CD8-positive, alpha-beta memory T cell (primary cell): Measurements from ENCODE around the gene NPBWR2. TPM values are rescaled to one million over a fixed set of nuclear protein-coding genes. Genes with fewer than 3 reads are reported as not detected.
"Not testable (repeated sequence)": the region's sequence is repeated elsewhere in the genome, so short reads cannot be mapped to it uniquely, and the experiment has no call there.

Experiments
- CTCF ChIA-PET: fragments of 350-600 bp; sonication (Branson Sonifier 250); formaldehyde crosslinking; loops from one replicate; lab custom pipeline; 2021; ENCODE audit warnings: antibody characterized with exemption; lab: Charles Lee
- POLR2A ChIA-PET: fragments of 350-600 bp; sonication (Branson Sonifier 250); formaldehyde crosslinking; loops from one replicate; lab custom pipeline; 2021; ENCODE audit warnings: antibody characterized with exemption; lab: Charles Lee
- DNase-seq, 5 donors: peaks; one replicate each; pipeline versions ENCODE4 v3.0.0 to v3.0.0-alpha.2; 2020 to 2022; ENCODE audit warnings: mixed read lengths in 1 of 5
- H3K27ac ChIP-seq: one replicate; pipeline ENCODE4 v1.7.0; 2013; ENCODE audit warnings: low read depth, mild to moderate bottlenecking, low read length, moderate library complexity
- H3K27me3 ChIP-seq: 2 replicates; pipeline ENCODE4 v1.7.0; 2013; ENCODE audit warnings: low read length, mild to moderate bottlenecking; ENCODE audit not compliant: insufficient read depth, poor library complexity, severe bottlenecking
- H3K36me3 ChIP-seq: 2 replicates; pipeline ENCODE4 v1.7.0; 2013; ENCODE audit warnings: mild to moderate bottlenecking, low read length, moderate library complexity; ENCODE audit not compliant: insufficient read depth
- H3K4me1 ChIP-seq: 2 replicates; pipeline ENCODE4 v1.7.0; 2013; ENCODE audit warnings: mild to moderate bottlenecking, low read length, moderate library complexity; ENCODE audit not compliant: insufficient read depth
- H3K4me3 ChIP-seq: 2 replicates; pipeline ENCODE4 v1.7.0; 2013; ENCODE audit warnings: mild to moderate bottlenecking, low read length
- H3K9me3 ChIP-seq: 2 replicates; pipeline ENCODE4 v1.7.0; 2013; ENCODE audit warnings: mild to moderate bottlenecking, low read length
- H3K27ac Mint-ChIP-seq, 8 donors: one replicate each; pipeline ENCODE4 v1.8.0; 2020 to 2021; ENCODE audit warnings: mixed read lengths in 8 of 8, mild to moderate bottlenecking in 6 of 8, inconsistent platforms in 3 of 8, moderate library complexity in 3 of 8
- H3K27me3 Mint-ChIP-seq, 2 donors: one replicate each; pipeline ENCODE4 v1.8.0; 2020 to 2021; ENCODE audit warnings: mixed read lengths in 2 of 2, mild to moderate bottlenecking in 1 of 2, moderate library complexity in 1 of 2
- H3K36me3 Mint-ChIP-seq, 3 donors: one replicate each; pipeline ENCODE4 v1.8.0; 2020 to 2021; ENCODE audit warnings: mixed read lengths in 3 of 3, inconsistent platforms in 1 of 3, mild to moderate bottlenecking in 1 of 3
- H3K4me1 Mint-ChIP-seq, 3 donors: one replicate each; pipeline ENCODE4 v1.8.0; 2020 to 2021; ENCODE audit warnings: mixed read lengths in 3 of 3, inconsistent platforms in 1 of 3, mild to moderate bottlenecking in 1 of 3
- H3K4me3 Mint-ChIP-seq, 7 donors: one replicate each; pipeline ENCODE4 v1.8.0; 2020 to 2021; ENCODE audit warnings: mixed read lengths in 7 of 7, mild to moderate bottlenecking in 6 of 7, moderate library complexity in 4 of 7, inconsistent platforms in 2 of 7
- H3K9me3 Mint-ChIP-seq, 5 donors: one replicate each; pipeline ENCODE4 v1.8.0; 2020 to 2022; ENCODE audit warnings: mixed read lengths in 5 of 5, mild to moderate bottlenecking in 3 of 5, moderate library complexity in 2 of 5, inconsistent platforms in 1 of 5
- polyA plus RNA-seq: library from polyadenylated mRNA; unstranded; fragments of 300-500 nt; fragmentation: Illumina TruSeq; gene quantifications from one replicate; pipeline ENCODE4 v1.2.3, GENCODE V29; 2021
- total RNA-seq, 2 experiments: library from RNA; stranded (reverse); gene quantifications; one replicate each; pipeline ENCODE4 v1.2.3, GENCODE V29; 2021

Gene NPBWR2
- total and polyA plus RNA-seq, 3 experiments from 2014 or later, result not detected

DNA sequence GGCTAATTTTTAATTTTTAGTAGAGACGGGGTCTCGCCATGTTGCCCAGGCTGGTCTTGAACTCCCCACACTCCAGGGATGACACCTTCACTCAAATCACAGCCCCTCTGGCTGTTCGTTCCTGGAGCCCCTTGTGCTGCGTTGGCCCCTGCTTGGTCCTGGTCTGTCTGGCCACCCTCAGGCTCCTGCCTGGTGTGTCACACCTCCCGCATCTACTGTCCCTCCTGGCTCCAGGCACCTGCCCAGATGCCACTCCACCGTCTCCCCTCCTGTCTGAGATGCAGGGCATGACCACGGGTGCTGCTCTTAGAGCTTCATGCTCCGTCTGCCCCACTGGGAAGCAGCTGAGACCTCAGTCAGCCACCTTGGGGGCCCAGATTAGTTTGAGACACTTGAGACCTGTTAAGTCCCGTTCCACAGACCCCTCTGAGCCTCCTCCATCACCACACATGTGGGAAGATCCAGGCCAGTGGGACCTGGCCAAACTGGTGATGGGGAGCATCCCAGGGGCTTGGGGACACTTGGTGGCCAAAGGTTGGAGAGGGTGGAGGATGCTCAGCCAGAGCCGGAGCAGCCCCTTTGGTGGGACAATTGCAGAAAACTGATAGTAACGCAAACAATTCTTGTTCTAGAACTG lies 21.9 kb upstream of the NPBWR2 start:
- ChIA-PET POLR2A (no interaction called here), CTCF (interaction anchor here (1.3 kb wide), 1 partner anchor 9 kb away, joined by 3 read pairs; no protein-coding TSS in a partner anchor)
- H3K27me3 Mint-ChIP-seq, result peaks cover 9 to 34% of the 10 kb centered on the region in 2 donors
- H3K4me3 ChIP-seq, result no peak overlapping the region
- no peak for DNase-seq
- H3K4me3 Mint-ChIP-seq, result no peak overlapping the region
- H3K27ac ChIP-seq, result no peak overlapping the region
- no peaks in the 10 kb centered on the region for H3K4me1 ChIP-seq
- no peak overlapping the region for H3K27ac Mint-ChIP-seq
- H3K9me3 Mint-ChIP-seq, result no peaks in the 10 kb centered on the region
- peaks cover 4% of the 10 kb centered on the region for H3K27me3 ChIP-seq
- H3K36me3 ChIP-seq, result no peaks in the 10 kb centered on the region
- no peaks in the 10 kb centered on the region for H3K9me3 ChIP-seq
- no peaks in the 10 kb centered on the region for H3K36me3 Mint-ChIP-seq
- no peaks in the 10 kb centered on the region for H3K4me1 Mint-ChIP-seq

DNA sequence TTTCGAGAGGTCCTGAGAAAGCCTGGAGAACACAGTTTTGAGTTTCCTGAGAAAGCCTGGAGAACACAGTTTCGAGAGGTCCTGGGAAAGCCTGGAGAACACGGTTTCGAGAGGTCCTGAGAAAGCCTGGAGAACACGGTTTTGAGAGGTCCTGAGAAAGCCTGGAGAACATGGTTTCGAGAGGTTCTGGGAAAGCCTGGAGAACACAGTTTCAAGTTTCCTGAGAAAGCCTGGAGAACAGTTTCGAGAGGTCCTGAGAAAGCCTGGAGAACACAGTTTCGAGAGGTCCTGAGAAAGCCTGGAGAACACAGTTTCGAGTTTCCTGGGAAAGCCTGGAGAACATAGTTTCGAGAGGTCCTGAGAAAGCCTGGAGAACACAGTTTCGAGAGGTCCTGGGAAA lies 16.2 kb upstream of the NPBWR2 start:
- H3K4me3 Mint-ChIP-seq, CTCF ChIA-PET, H3K36me3 Mint-ChIP-seq, DNase-seq, H3K27ac ChIP-seq, H3K9me3 ChIP-seq, H3K4me1 Mint-ChIP-seq, H3K27ac Mint-ChIP-seq, H3K36me3 ChIP-seq, POLR2A ChIA-PET, H3K27me3 ChIP-seq, H3K4me3 ChIP-seq, H3K9me3 Mint-ChIP-seq: not testable (repeated sequence)
- peaks cover 8 to 33% of the 10 kb centered on the region in 2 donors for H3K27me3 Mint-ChIP-seq
- H3K4me1 ChIP-seq, result peaks cover 11% of the 10 kb centered on the region

DNA sequence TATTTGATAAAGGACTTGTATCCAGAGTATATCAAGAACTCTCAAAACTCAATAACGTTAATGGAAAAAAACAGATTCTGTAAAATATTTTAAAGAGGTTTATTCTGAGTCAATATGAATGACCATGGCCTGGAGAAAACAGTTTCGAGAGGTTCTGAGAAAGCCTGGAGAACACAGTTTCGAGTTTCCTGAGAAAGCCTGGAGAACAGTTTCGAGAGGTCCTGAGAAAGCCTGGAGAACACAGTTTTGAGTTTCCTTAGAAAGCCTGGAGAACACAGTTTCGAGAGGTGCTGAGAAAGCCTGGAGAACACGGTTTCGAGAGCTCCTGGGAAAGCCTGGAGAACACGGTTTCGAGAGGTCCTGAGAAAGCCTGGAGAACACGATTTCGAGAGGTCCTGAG lies 15.6 kb upstream of the NPBWR2 start:
- DNase-seq, H3K27ac ChIP-seq, H3K9me3 ChIP-seq, H3K4me1 Mint-ChIP-seq, H3K4me3 Mint-ChIP-seq, H3K36me3 Mint-ChIP-seq, H3K9me3 Mint-ChIP-seq, H3K36me3 ChIP-seq, H3K27me3 ChIP-seq, CTCF ChIA-PET, H3K4me3 ChIP-seq, POLR2A ChIA-PET: not testable (repeated sequence)
- Mint-ChIP-seq H3K27me3 (peaks cover 8 to 29% of the 10 kb centered on the region in 2 donors), H3K27ac (peak overlapping the region in 1 of 8 donors; percentile 24)
- peaks cover 11% of the 10 kb centered on the region for H3K4me1 ChIP-seq

DNA sequence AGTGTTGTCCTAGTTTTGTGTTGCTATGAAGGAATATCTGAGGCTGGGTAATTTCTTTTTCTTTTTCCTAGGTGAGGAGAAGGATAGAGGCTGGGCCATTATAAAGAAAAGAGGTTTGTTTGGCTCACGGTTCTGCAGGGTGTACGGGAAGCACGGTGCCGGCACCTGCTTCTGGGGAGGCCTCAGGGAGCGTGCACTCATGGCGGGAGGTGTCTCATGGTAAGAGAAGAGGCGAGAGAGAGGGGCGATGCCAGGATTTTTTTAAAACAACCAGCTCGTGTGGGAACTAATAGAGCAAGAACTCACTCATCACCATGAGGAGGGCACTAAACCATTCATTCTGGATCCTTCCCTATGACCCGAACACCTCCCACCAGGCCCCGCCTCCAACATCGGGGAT lies 14.2 kb upstream of the NPBWR2 start:
- H3K9me3 ChIP-seq, result no peaks in the 10 kb centered on the region

GRCh38 chr20:64119681-64120341 lies 12.4 kb upstream of the NPBWR2 start:
- Mint-ChIP-seq H3K27me3 (peaks cover 8 to 23% of the 10 kb centered on the region in 2 donors), H3K36me3 (no peaks in the 10 kb centered on the region), H3K27ac (peak overlapping the region in 5 of 8 donors; percentile 9 to 78 (median 44)), H3K4me3 (peak overlapping the region; percentile 47 to 74 (median 70)), H3K9me3 (no peaks in the 10 kb centered on the region), H3K4me1 (peaks cover 6 to 10% (median 7%) of the 10 kb centered on the region in 3 donors)
- CTCF ChIA-PET, result interaction anchor here (0.6 to 4.1 kb wide), 13 partner anchors 9 to 213 kb away, joined by 3 to 71 read pairs (median 4); partner anchors contain the start of genes LKAAEAR1, OPRL1, PRPF6 and RGS19
- Histone ChIP-seq H3K27ac (no peak overlapping the region), H3K9me3 (no peaks in the 10 kb centered on the region), H3K36me3 (no peaks in the 10 kb centered on the region), H3K4me1 (peaks cover 11% of the 10 kb centered on the region), H3K27me3 (no peaks in the 10 kb centered on the region), H3K4me3 (peak overlapping the region; percentile 43)
- POLR2A ChIA-PET, result interaction anchor here (1.8 kb wide), 1 partner anchor 81 kb away, joined by 6 read pairs; no protein-coding TSS in a partner anchor
- no peak for DNase-seq

More for the DNA sequence above, 14.2 kb upstream of the NPBWR2 start:
- POLR2A ChIA-PET, result interaction anchor here (0.6 kb wide), 1 partner anchor 26 kb away, joined by 3 read pairs; no protein-coding TSS in a partner anchor
- CTCF ChIA-PET, result interaction anchor here (1.3 to 4.1 kb wide), 5 partner anchors 11 to 584 kb away, joined by 5 to 71 read pairs (median 10); partner anchors contain the start of genes LKAAEAR1, OPRL1, PTK6 and RGS19
- no peaks in the 10 kb centered on the region for H3K36me3 ChIP-seq
- Mint-ChIP-seq H3K9me3 (no peaks in the 10 kb centered on the region), H3K36me3 (no peaks in the 10 kb centered on the region), H3K4me1 (peaks cover 6 to 10% (median 7%) of the 10 kb centered on the region in 3 donors), H3K4me3 (no peak overlapping the region), H3K27ac (no peak overlapping the region), H3K27me3 (peaks cover 8 to 27% of the 10 kb centered on the region in 2 donors)
- no peaks in the 10 kb centered on the region for H3K27me3 ChIP-seq
- no peak overlapping the region for H3K4me3 ChIP-seq
- no peak overlapping the region for H3K27ac ChIP-seq
- DNase-seq, result no peak
- peaks cover 11% of the 10 kb centered on the region for H3K4me1 ChIP-seq

- CTCF ChIA-PET, result interaction anchor here (1.2 to 4.1 kb wide), 7 partner anchors 9 to 139 kb away, joined by 3 to 71 read pairs (median 12); partner anchors contain the start of genes LKAAEAR1, PRPF6 and SAMD10
- POLR2A ChIA-PET, result interaction anchor here (1.8 kb wide), 1 partner anchor 81 kb away, joined by 6 read pairs; no protein-coding TSS in a partner anchor
- no peaks in the 10 kb centered on the region for H3K9me3 ChIP-seq
- H3K27me3 ChIP-seq, result no peaks in the 10 kb centered on the region
- Mint-ChIP-seq H3K4me3 (no peak overlapping the region), H3K36me3 (no peaks in the 10 kb centered on the region), H3K4me1 (peaks cover 6 to 10% (median 7%) of the 10 kb centered on the region in 3 donors), H3K9me3 (no peaks in the 10 kb centered on the region), H3K27me3 (peaks cover 8 to 19% of the 10 kb centered on the region in 2 donors), H3K27ac (no peak overlapping the region)
- H3K4me3 ChIP-seq, result no peak overlapping the region
- no peaks in the 10 kb centered on the region for H3K36me3 ChIP-seq
- no peak overlapping the region for H3K27ac ChIP-seq
- H3K4me1 ChIP-seq, result peaks cover 11% of the 10 kb centered on the region
- DNase-seq, result no peak
Observed at GRCh38 chr20:64119301-64119680, 11.9 kb upstream of the NPBWR2 start.

DNA sequence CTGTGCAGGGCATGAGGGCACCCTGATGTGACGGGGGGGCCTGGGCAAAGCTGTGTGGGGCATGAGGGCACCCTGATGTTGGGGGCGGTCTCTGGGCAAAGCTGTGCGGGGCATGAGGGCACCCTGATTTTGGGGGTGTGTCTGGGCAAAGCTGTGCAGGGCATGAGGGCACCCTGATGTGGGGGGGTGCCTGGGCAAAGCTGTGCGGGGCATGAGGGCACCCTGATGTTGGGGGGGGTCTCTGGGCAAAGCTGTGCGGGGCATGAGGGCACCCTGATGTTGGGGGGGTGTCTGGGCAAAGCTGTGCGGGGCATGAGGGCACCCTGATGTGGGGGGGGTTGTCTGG lies 10.0 kb upstream of the NPBWR2 start:
- CTCF ChIA-PET, result interaction anchor here (1.3 to 2.4 kb wide), 2 partner anchors 33 to 143 kb away, joined by 3 to 7 read pairs; partner anchors contain the start of gene LKAAEAR1
- H3K27ac Mint-ChIP-seq, POLR2A ChIA-PET, H3K27me3 Mint-ChIP-seq, H3K36me3 Mint-ChIP-seq, H3K4me3 ChIP-seq, H3K27me3 ChIP-seq, H3K9me3 Mint-ChIP-seq, H3K4me1 Mint-ChIP-seq, H3K9me3 ChIP-seq, H3K36me3 ChIP-seq, H3K4me3 Mint-ChIP-seq, DNase-seq, H3K27ac ChIP-seq: not testable (repeated sequence)
- H3K4me1 ChIP-seq, result peaks cover 11% of the 10 kb centered on the region
